SU-DHL-6 (cell line): Measurements from ENCODE around the gene TSGA10.

Experiments
- H2AFZ ChIP-seq: fragments of 200-600 bp; sonication (generic); 2 replicates; pipeline ENCODE4 v1.6.1; 2014; ENCODE audit warnings: low read depth, mild to moderate bottlenecking, moderate library complexity, mixed read lengths, antibody characterized with exemption, low read length; ENCODE audit not compliant: severe bottlenecking
- H3F3A ChIP-seq: fragments of 200-600 bp; shearing (Covaris generic); 2 replicates; pipeline ENCODE4 v1.6.0; 2016; ENCODE audit warnings: antibody characterized with exemption, mild to moderate bottlenecking; ENCODE audit not compliant: insufficient read depth
- H3K27ac ChIP-seq: fragments of 200-600 bp; sonication (generic); 2 replicates; pipeline ENCODE4 v1.5.1; 2016; ENCODE audit warnings: low read depth, mild to moderate bottlenecking, low read length, moderate library complexity, mixed read lengths
- H3K27me3 ChIP-seq: fragments of 200-600 bp; sonication (generic), shearing (Covaris generic); 2 replicates; pipeline ENCODE4 v1.6.0; 2014; ENCODE audit warnings: mild to moderate bottlenecking, low read length
- H3K36me3 ChIP-seq: fragments of 200-600 bp; sonication (generic); 2 replicates; pipeline ENCODE4 v1.6.1; 2014; ENCODE audit warnings: mild to moderate bottlenecking, low read length, mixed read lengths
- H3K4me2 ChIP-seq: fragments of 300-600, 200-600 bp; shearing (Covaris generic), sonication (generic); 2 replicates; pipeline ENCODE4 v1.6.0; 2014; ENCODE audit warnings: low read length, low read depth, mild to moderate bottlenecking; ENCODE audit not compliant: poor library complexity, severe bottlenecking
- H3K4me3 ChIP-seq: fragments of 200-600 bp; sonication (generic); 2 replicates; pipeline ENCODE4 v1.5.1; 2014; ENCODE audit warnings: antibody characterized with exemption, low read length, mild to moderate bottlenecking, mixed read lengths; ENCODE audit not compliant: insufficient read depth, poor library complexity, severe bottlenecking
- H3K79me2 ChIP-seq: fragments of 200-600 bp; sonication (generic); 2 replicates; pipeline ENCODE4 v1.6.1; 2014; ENCODE audit warnings: mild to moderate bottlenecking, low read length, moderate library complexity; ENCODE audit not compliant: insufficient read depth
- H3K9ac ChIP-seq: fragments of 200-600 bp; sonication (generic); 2 replicates; pipeline ENCODE4 v1.7.0; 2014; ENCODE audit warnings: mild to moderate bottlenecking, low read length
- H3K9me2 ChIP-seq: fragments of 200-600 bp; sonication (generic); replicated peaks from 2 replicates; pipeline ENCODE4 v1.6.1; 2014; ENCODE audit warnings: low read length; ENCODE audit not compliant: insufficient read depth
- H3K9me3 ChIP-seq: fragments of 200-600 bp; sonication (generic); 2 replicates; pipeline ENCODE4 v1.6.1; 2014; ENCODE audit warnings: low read length, mixed read lengths; ENCODE audit not compliant: insufficient read depth
- H4K20me1 ChIP-seq: fragments of 200-600 bp; sonication (generic); 2 replicates; pipeline ENCODE4 v1.6.1; 2014; ENCODE audit warnings: low read depth, mild to moderate bottlenecking, antibody characterized with exemption, low read length, moderate library complexity, mixed read lengths
- EZH2phosphoT487 ChIP-seq: fragments of 200-600 bp; sonication (generic), shearing (Covaris generic); conservative IDR thresholded peaks from 2 replicates; pipeline ENCODE4 v1.6.1; 2018; ENCODE audit warnings: mild to moderate bottlenecking, antibody characterized with exemption, low read length, moderate library complexity, mixed read lengths
- TF ChIP-seq, protein P1 (sequence below): fragments of 200-600 bp; sonication (generic); IDR thresholded peaks from one replicate; pipeline ENCODE4 v1.5.1; 2017; ENCODE audit warnings: antibody characterized with exemption, mild to moderate bottlenecking, low read length, moderate library complexity; ENCODE audit not compliant: insufficient read depth, poor library complexity, severe bottlenecking

Gene TSGA10

DNA sequence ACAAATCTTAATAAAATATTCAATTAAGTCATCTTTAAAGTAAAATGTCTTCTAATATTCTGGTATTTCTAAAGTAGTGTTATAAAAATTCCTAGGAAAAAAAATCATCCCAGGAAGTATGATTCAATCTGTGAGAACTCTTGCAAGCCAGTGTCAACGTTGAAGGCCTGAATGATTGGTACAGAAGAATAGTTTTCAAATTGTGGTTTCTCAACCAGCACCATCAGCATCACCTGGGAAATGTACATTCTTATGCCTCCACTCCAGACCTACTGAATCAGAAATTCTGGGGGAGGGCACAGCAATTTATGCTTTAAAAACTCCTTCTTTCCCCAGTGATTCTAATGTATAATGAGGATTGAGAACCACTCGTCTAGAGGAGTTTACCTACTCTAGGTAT lies 75.5 kb downstream of the TSGA10 start:
- Histone ChIP-seq H3K4me2 (no peak overlapping the region), H3K9me3 (no peaks in the 10 kb centered on the region), H3F3A (no peaks in the 10 kb centered on the region), H3K9me2 (no peaks in the 10 kb centered on the region), H3K79me2 (no peaks in the 10 kb centered on the region), H3K9ac (no peak overlapping the region), H3K36me3 (no peaks in the 10 kb centered on the region), H4K20me1 (no peaks in the 10 kb centered on the region), H3K27me3 (no peaks in the 10 kb centered on the region), H3K27ac (no peak overlapping the region), H3K4me3 (no peak overlapping the region), H2AFZ (no peak overlapping the region)
- TF ChIP-seq, protein P1, sequence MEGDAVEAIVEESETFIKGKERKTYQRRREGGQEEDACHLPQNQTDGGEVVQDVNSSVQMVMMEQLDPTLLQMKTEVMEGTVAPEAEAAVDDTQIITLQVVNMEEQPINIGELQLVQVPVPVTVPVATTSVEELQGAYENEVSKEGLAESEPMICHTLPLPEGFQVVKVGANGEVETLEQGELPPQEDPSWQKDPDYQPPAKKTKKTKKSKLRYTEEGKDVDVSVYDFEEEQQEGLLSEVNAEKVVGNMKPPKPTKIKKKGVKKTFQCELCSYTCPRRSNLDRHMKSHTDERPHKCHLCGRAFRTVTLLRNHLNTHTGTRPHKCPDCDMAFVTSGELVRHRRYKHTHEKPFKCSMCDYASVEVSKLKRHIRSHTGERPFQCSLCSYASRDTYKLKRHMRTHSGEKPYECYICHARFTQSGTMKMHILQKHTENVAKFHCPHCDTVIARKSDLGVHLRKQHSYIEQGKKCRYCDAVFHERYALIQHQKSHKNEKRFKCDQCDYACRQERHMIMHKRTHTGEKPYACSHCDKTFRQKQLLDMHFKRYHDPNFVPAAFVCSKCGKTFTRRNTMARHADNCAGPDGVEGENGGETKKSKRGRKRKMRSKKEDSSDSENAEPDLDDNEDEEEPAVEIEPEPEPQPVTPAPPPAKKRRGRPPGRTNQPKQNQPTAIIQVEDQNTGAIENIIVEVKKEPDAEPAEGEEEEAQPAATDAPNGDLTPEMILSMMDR: no peak
- TF ChIP-seq EZH2phosphoT487: no peak

DNA sequence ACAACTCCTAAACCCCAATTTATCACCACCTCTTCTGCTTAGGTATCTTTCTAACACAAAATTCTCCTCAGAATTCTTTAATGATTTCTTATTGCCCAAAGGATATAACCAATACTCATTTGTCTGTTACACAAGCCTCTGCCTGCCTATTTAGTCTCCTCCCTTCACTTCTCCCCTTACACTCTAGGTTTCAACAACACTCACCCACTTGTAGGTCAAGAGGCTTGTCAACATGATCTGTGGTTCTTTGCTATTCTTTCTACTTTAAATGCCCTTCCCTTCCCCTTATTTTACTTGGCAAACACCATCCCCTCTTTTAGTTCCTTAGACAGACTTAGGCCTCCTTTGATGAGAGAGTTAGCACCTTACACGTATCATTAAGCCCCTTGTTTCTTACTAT lies 82.2 kb downstream of the TSGA10 start:
- no peaks in the 10 kb centered on the region for H4K20me1 ChIP-seq
- no peak overlapping the region for H3K4me3 ChIP-seq
- no peak overlapping the region for H2AFZ ChIP-seq
- no peak overlapping the region for H3K9ac ChIP-seq
- H3K27me3 ChIP-seq: no peaks in the 10 kb centered on the region
- TF ChIP-seq, protein P1: no peak
- no peak for TF ChIP-seq EZH2phosphoT487
- H3K36me3 ChIP-seq: no peaks in the 10 kb centered on the region
- H3K79me2 ChIP-seq: no peaks in the 10 kb centered on the region
- no peaks in the 10 kb centered on the region for H3K9me2 ChIP-seq
- H3F3A ChIP-seq: no peaks in the 10 kb centered on the region
- no peak overlapping the region for H3K27ac ChIP-seq
- no peak overlapping the region for H3K4me2 ChIP-seq
- no peaks in the 10 kb centered on the region for H3K9me3 ChIP-seq

DNA sequence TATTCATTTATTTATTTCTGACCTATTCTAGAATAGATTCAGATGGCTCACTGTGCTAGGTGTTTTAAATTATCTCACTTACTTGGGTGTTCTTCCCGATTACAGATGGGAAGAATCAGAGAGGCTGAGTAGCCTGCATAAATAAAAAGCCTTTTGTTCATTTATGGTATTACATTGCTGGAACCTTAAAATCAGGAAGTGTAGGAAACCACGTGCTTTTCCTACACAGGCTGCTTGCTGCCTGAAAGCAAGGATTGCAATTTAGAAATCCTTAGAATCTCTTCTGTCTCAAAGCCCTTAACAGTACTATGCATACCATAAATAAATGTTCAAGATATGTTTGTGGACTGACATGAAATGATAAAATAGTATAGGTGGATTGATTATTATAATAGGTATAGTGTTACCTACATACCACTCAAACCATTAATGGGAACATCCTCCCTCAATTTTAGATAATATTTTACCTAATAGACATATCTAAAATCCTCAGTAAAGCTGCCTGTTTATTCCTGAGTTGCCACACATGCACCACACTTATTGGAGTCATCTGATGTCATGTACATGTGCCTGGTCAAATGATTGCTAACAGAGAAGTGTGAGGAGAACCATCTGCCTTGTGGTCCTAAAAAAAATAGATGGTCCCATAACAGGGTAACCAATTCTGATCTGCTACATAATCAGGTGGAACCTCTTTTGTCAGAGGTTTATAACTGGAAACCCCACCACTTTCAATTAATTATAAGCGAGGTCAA lies 86.7 kb downstream of the TSGA10 start:
- H3K9me2 ChIP-seq: no peaks in the 10 kb centered on the region
- H3K36me3 ChIP-seq: no peaks in the 10 kb centered on the region
- no peak overlapping the region for H3K9ac ChIP-seq
- no peaks in the 10 kb centered on the region for H3F3A ChIP-seq
- H3K27ac ChIP-seq: no peak overlapping the region
- no peaks in the 10 kb centered on the region for H3K9me3 ChIP-seq
- H3K27me3 ChIP-seq: no peaks in the 10 kb centered on the region
- no peaks in the 10 kb centered on the region for H4K20me1 ChIP-seq
- H3K4me3 ChIP-seq: no peak overlapping the region
- H3K4me2 ChIP-seq: no peak overlapping the region
- TF ChIP-seq, protein P1: no peak
- H2AFZ ChIP-seq: peak overlapping the region; percentile 30
- no peaks in the 10 kb centered on the region for H3K79me2 ChIP-seq
